KMS-11 (cell line): ENCODE data around the gene SHISA2.

ENCODE experiments used
- H2AFZ ChIP-seq: fragments of 200-600 bp; sonication (generic); 2 replicates; pipeline ENCODE4 v1.6.1; 2016; ENCODE audit warnings: antibody characterized with exemption, mixed run types, low read depth
- H3K27ac ChIP-seq: fragments of 200-600 bp; sonication (generic); 2 replicates; pipeline ENCODE4 v1.6.1; 2016; ENCODE audit warnings: mild to moderate bottlenecking, mixed run types
- H3K27me3 ChIP-seq: fragments of 200-600 bp; sonication (generic); 2 replicates; pipeline ENCODE4 v1.6.1; 2017; ENCODE audit warnings: mild to moderate bottlenecking, low read depth, mixed run types, moderate library complexity; ENCODE audit not compliant: insufficient read depth
- H3K36me3 ChIP-seq: fragments of 200-600 bp; sonication (generic); 2 replicates; pipeline ENCODE4 v1.6.1; 2017; ENCODE audit warnings: mild to moderate bottlenecking, mixed run types; ENCODE audit not compliant: insufficient read depth
- H3K4me1 ChIP-seq: fragments of 200-600 bp; sonication (generic); 2 replicates; pipeline ENCODE4 v1.6.1; 2016; ENCODE audit warnings: mild to moderate bottlenecking, low read depth, mixed run types; ENCODE audit not compliant: poor library complexity, severe bottlenecking
- H3K4me2 ChIP-seq: fragments of 200-600 bp; sonication (generic); 2 replicates; pipeline ENCODE4 v1.7.0; 2016; ENCODE audit warnings: mild to moderate bottlenecking, mixed run types
- H3K4me3 ChIP-seq: fragments of 200-600 bp; sonication (generic); IDR thresholded peaks from 2 replicates; pipeline ENCODE4 v1.6.1; 2017; ENCODE audit warnings: low read depth, low read length, mixed read lengths; ENCODE audit not compliant: insufficient read depth
- H3K79me2 ChIP-seq: fragments of 200-600 bp; sonication (generic); 2 replicates; pipeline ENCODE4 v1.6.1; 2016; ENCODE audit warnings: low read depth, mixed run types; ENCODE audit not compliant: insufficient read depth
- H3K9ac ChIP-seq: fragments of 200-600 bp; sonication (generic); 2 replicates; pipeline ENCODE4 v1.6.1; 2016; ENCODE audit warnings: mild to moderate bottlenecking, mixed run types
- H4K20me1 ChIP-seq: fragments of 200-600 bp; sonication (generic); 2 replicates; pipeline ENCODE4 v1.6.1; 2016; ENCODE audit warnings: mild to moderate bottlenecking, mixed run types; ENCODE audit not compliant: insufficient read depth
- TF ChIP-seq, protein P1 (sequence below): fragments of 200-600 bp; sonication (generic); conservative IDR thresholded peaks from 2 replicates; pipeline ENCODE4 v1.6.1; 2017; ENCODE audit warnings: low read depth, mild to moderate bottlenecking, antibody characterized with exemption, low read length, moderate library complexity, mixed read lengths

SHISA2 gene

DNA sequence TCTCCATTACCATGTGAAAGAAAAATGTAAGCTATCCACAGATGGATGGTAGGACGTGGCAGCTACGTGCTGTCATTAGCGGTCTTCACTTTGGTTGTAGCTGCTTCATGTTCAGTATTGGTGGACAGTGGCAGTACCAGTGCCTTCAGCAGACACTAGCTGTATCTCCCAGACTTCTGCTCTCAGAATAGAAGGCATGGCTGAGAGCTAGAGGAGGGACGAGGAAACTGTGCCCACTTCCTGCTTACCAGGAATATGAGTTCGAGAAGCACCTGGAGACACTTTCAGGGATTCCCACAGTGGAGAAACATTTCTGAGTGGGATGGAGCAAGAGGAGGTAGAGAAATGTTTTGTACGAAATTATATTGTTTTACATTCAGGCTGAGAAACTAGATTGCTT, 6.9 kb upstream of the SHISA2 start:
- Histone ChIP-seq H3K36me3 (no peaks in the 10 kb centered on the region), H3K4me1 (no peaks in the 10 kb centered on the region), H3K4me2 (no peak overlapping the region), H3K27me3 (no peaks in the 10 kb centered on the region), H3K27ac (no peak overlapping the region), H2AFZ (no peak overlapping the region), H3K79me2 (no peaks in the 10 kb centered on the region), H3K9ac (no peak overlapping the region), H3K4me3 (no peak overlapping the region), H4K20me1 (no peaks in the 10 kb centered on the region)
- TF ChIP-seq, protein P1, sequence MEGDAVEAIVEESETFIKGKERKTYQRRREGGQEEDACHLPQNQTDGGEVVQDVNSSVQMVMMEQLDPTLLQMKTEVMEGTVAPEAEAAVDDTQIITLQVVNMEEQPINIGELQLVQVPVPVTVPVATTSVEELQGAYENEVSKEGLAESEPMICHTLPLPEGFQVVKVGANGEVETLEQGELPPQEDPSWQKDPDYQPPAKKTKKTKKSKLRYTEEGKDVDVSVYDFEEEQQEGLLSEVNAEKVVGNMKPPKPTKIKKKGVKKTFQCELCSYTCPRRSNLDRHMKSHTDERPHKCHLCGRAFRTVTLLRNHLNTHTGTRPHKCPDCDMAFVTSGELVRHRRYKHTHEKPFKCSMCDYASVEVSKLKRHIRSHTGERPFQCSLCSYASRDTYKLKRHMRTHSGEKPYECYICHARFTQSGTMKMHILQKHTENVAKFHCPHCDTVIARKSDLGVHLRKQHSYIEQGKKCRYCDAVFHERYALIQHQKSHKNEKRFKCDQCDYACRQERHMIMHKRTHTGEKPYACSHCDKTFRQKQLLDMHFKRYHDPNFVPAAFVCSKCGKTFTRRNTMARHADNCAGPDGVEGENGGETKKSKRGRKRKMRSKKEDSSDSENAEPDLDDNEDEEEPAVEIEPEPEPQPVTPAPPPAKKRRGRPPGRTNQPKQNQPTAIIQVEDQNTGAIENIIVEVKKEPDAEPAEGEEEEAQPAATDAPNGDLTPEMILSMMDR, result no peak

DNA sequence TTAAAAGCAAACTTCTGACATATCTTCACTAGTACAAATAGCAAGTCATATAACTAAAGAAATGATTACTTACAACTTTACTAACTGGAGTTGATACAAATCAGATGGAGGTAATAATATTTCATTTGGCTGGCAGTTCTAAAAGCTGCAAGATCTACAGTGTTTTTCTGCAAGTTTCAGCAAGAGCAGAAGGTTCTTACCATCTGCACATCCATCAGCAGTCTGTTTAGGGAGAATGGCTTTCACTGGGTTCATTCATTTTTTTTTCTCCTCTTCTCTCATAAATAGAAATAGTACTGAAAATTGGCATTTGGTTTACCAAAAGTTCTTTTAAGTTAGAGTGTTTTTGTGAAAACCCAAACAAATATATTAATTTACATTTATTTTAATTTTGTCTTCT, 3.1 kb upstream of the SHISA2 start:
- Histone ChIP-seq H3K4me1 (peaks cover 10% of the 10 kb centered on the region), H2AFZ (no peak overlapping the region), H3K27me3 (no peaks in the 10 kb centered on the region), H3K36me3 (no peaks in the 10 kb centered on the region), H3K27ac (no peak overlapping the region), H3K4me2 (no peak overlapping the region), H3K4me3 (no peak overlapping the region), H4K20me1 (no peaks in the 10 kb centered on the region), H3K79me2 (no peaks in the 10 kb centered on the region), H3K9ac (no peak overlapping the region)
- TF ChIP-seq, protein P1, result no peak

DNA sequence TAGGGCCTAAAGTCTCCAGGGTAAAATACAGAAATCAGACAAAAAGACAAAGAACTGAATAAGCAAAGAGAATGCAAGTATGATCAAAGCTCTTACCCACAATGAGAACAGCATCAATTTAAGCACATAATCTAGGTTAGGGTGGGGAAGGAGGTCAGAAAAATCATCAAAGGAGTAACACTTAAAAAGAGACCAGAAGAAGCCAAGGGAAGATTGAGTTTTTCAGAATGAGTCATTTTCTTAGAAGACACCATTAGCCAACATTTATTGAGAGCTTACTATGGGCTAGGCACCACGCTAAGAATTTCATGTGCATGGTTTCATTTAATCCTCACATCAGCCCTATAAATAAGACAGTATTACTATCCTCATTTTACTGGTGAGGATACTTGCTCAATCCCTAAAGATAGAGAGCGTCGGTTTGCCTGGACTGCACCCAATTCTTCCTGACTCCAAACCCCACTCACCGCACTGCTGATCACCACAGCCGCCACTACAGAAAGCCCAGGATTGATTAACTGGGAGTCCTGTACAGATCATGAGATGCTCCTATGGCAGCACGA, 1.7 kb upstream of the SHISA2 start:
- H3K27me3 ChIP-seq, result no peaks in the 10 kb centered on the region
- peaks cover 10% of the 10 kb centered on the region for H3K4me1 ChIP-seq
- H3K4me3 ChIP-seq, result no peak overlapping the region
- H3K36me3 ChIP-seq, result no peaks in the 10 kb centered on the region
- no peak overlapping the region for H2AFZ ChIP-seq
- H4K20me1 ChIP-seq, result no peaks in the 10 kb centered on the region
- TF ChIP-seq, protein P1, result no peak
- H3K4me2 ChIP-seq, result no peak overlapping the region
- H3K9ac ChIP-seq, result no peak overlapping the region
- no peak overlapping the region for H3K27ac ChIP-seq
- no peaks in the 10 kb centered on the region for H3K79me2 ChIP-seq

DNA sequence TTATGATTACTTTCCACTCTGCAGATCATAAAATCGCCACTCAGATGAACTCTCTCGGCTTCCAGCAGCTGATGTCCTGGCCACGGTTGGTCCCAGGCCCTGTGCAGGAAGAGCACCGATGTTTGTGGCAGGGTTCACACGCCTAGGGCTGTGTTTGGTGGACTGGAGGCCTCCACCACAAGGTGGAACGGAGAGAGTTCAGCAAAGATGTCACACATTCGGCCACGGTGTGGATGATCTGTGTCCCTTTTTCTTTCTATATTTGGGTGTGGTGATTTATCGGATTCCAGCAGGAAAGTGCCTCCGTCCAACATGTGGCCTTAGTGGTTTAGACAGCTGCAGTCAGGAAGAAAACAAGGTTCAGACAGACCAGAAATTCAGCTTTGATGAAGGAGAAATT, 521 bp upstream of the SHISA2 start:
- peaks cover 10% of the 10 kb centered on the region for H3K4me1 ChIP-seq
- H3K4me2 ChIP-seq, result peak overlapping the region; percentile 57; the same call in 1 of the 2 replicates
- H3K4me3 ChIP-seq, result no peak overlapping the region
- no peaks in the 10 kb centered on the region for H4K20me1 ChIP-seq
- peak overlapping the region; percentile 39; the same call in 1 of the 2 replicates for H3K9ac ChIP-seq
- peak overlapping the region; percentile 94 for H2AFZ ChIP-seq
- H3K27me3 ChIP-seq, result no peaks in the 10 kb centered on the region
- peak overlapping the region; percentile 52 for H3K27ac ChIP-seq
- no peaks in the 10 kb centered on the region for H3K79me2 ChIP-seq
- TF ChIP-seq, protein P1, result no peak
- no peaks in the 10 kb centered on the region for H3K36me3 ChIP-seq
